HCEC 1CT (cell line): Measurements from ENCODE around the gene ITGA11.

Source experiments
- DNase-seq: peaks from one replicate; pipeline ENCODE4 v3.0.0-alpha.2; 2017

The ITGA11 gene

DNA sequence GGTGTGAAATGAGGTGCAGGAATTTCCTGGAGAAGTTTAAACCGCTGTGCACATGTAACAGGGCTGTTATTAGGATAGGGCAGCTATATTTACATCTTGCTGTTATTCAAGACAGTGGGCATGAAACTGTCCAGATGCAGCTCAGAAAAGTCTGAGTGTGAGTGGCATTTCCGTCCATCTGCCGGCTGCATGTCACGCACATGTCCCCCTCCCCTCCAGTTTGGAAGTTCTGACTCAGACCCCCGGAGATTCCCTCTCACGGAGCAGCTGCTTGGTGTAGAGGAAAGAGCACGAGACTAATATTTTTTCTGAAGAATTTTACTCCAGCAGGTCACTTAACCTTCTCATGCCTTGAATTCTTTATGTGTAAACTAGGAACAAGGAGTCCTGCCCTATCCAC is 84.6 kb downstream of the ITGA11 start:
- DNase-seq, result peak; percentile 36

DNA sequence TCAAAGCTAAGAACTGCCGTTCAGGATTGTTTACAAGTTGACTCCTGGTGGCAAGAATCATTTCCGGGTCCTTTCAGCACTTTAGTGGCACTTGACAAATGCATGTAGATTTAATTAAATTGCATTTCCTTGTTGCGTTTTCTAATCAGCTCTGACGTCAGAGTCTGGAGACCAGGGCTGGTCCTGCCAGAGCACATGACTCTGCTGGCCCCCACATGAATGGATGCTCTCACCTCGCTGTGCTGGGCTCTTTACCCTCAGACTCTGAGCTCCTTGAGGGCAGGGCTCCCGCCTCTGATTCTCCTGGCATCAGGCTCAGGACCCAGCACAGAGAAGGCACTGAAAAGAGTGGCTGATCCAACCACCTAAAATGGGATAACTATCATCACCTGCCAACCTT is 85.0 kb downstream of the ITGA11 start:
- DNase-seq, result no peak

DNA sequence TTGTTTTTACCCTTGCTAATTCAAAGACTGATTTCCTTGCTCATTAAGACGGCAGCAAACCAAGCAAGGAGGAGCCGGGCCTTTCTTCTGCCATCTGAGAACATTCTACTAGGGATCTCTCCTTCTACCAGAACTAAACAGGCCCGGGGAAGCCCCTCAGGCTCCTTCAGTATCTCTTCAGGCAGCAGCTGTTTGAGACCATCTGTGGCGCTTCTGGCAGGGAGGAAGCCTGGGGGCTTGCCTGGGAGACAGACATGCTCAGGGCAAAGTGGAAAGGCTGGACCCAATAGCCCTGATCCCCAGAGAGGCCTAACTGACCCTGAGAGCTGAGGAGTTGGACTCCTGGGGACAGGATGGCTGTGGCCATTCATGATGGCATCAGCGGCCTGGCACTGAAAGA is 86.5 kb downstream of the ITGA11 start:
- DNase-seq, result no peak

DNA sequence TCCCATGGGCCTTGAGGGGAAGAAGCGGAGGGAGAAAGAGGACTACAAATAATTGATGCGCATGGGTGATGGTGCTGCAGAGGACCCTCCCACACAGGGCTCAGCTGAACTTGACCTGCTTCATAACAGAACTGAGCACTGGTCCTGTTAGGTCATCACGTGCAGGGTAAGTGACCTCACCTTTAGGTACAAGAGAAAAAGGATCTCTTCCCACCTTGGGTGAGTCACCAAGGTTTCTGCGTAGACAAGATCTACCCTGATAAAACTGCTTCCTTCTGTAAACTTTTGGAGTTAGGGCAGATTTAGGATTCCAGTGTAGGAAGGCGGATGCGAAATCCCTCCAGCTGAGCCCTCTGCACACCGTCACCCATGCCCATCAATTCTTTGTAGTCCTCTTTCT is 87.4 kb downstream of the ITGA11 start:
- DNase-seq, result no peak

DNA sequence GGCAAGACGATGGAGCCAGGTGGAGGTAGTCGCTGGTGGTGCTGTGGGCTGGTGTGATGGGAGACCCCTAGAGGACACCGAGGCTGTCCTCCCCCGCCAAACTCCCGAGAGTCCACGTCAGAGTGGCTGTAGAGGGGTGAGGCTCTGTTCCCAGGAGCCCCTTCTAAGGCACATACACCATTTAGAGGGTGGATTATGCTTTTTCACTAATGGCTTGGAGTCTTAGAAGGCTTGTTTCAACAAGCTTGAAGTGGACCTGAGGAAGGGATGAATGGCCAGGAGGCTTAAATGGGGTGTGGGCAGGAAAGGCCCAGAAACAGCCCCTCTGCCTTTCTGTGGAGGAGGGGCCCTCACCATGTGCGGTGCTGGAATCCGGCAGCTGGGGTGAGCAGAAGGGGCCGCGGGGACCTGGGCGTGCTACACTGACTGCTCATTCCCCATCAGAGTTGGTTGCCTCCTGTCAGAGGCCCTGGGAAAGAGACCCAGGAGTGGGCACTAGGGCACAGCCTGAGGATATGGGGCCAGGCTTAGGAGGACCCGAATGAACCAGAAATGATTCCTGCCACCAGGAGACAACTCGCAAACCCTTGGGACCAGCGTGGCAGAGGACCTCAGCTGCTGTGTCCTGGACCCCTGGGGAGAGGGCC is 88.3 kb downstream of the ITGA11 start:
- DNase-seq, result no peak

DNA sequence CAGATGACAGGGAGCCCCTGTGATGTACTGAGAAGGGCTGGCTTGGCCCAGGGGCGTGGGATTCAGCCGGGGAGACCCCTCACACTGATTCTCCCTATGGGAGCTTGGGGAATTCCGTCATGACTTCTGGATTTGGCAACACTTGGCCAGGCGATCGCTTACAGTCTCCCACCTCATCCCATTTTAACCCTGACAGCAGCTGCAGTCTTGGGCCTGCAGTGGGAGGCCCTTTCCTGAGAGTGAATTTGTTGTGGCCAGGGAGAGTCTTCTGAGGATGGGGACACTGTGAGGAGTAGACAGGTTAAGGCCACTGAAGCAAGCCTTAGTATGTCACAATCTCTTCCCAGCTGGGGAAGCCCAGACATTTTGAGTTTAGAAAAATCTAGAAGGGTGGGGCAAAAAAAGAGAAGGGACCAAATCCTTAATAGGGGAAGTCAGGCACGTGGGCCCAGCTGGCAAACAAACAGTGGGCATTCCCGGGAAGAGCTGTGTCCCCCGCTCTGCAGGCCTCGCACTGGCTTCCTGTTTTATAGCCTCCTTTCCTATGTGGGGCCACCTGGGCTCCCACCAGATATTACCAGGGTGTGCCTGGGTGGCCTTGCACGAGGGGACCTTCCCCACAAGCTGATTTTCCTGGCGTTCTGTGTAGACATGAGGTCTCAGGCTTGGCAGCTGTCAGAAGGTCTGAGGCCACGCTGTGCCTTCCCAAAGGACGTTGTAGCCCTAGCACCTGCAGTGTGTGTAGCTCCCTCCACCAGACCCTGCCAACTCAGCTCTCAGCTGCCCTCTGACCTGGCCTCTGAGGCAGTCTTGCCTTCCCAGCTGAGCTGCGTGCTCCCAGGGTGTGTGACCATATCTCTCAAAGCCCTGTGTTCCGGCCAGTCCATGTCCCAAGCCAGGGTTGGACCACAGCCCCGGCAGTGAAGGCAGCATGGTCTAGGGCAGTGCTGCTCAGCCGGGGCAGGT is 89.9 kb downstream of the ITGA11 start:
- no peak for DNase-seq

DNA sequence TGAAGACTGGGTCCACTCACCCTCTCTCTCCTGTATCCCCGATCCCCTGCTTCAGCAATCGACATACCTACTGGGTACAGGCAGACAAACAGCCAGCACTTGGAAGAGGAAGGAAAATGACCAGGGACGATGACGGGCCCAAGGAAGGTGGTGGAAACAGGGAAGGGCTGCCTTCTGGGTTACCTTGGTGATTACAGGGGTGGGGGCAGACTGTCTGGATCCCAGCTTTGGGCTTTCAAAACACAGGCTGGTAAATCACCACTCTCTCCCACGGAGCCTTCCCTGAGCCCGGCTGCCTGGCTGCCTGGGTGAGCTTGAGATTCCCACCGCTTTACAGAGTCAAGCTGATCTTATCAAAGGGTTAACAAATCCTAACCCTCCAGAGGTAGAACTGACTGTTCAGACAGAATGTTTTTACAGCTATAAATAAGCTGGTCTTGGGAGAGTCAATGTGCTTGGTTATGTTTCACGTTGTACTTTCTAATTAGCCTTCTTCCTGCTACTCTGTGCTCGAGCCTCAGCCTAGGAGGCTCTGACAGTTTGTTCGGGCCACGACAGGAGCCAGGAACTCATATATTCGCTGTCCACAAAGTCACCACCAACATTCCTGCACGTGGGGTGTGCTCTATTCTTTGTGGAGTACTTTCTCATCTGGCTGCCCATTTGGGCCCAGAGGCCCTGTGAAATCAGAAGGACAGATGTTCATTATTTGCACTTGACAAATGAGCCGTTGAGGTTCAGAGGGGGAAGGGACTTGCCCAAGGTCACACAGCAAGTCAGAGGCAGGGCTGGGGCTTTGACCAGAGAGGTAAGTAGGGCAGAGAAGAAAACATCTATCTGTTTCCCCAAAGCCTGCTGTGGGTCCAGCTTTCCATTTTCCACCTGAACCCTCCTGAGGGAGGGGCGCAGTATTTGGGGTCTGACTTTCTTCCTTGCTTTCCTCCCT is 91.0 kb downstream of the ITGA11 start:
- no peak for DNase-seq

DNA sequence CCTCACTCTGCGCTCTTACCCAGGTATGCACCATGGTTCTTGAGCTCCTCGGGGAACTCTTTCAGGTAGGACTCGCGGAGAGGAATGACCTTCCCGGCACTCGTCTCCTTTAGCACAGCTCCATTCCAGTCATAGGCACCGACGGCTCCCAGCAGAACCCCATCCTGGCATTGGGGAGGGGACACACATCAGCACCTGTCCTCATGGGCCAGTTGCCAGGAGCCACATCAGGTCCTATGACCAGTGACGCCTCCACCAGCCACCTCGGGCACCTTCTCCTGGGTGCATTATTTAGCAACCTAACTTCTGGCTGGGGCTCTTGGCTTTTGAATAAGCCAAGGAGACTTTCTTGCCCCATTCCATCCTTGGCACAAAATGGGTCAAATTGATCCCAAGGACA is 92.5 kb downstream of the ITGA11 start:
- no peak for DNase-seq

DNA sequence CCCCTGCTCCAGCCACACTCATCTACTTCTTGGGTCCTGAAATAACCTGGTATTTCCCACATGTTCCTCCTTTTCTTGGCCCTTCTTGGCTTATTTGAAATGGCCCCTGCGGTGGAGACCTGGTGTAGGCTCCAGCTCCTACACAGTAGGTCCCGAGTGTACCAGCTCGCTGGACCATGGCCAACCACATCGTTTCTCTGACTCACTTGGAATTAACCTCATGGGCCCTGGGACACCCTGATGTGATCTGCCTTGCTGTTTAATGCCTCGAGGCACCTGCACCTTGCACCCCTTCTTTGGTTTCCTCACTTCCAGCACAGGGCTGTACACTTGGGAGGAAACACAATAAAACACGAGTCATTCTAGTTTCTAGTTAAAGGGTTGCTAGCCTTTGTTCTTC is 94.1 kb downstream of the ITGA11 start:
- no peak for DNase-seq

DNA sequence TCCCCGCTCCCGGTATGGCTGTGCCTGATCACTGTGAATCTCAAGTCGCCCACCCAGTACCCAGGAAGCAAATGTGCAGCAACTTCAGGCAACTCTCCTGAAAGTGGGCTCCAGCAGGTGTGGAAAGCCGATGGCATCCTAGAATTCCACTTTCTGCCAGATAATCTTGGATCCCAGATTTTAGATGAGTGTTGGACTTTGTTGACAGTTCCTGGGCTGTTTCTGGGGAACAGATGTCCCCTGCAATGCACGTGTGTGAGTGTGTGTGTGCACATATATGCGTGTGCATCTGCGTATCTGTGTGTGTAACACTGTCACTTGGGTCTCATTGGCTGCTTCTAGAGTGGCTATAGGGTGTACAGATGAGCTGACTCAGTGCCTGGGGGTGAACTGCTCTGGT is 95.4 kb downstream of the ITGA11 start:
- no peak for DNase-seq

DNA sequence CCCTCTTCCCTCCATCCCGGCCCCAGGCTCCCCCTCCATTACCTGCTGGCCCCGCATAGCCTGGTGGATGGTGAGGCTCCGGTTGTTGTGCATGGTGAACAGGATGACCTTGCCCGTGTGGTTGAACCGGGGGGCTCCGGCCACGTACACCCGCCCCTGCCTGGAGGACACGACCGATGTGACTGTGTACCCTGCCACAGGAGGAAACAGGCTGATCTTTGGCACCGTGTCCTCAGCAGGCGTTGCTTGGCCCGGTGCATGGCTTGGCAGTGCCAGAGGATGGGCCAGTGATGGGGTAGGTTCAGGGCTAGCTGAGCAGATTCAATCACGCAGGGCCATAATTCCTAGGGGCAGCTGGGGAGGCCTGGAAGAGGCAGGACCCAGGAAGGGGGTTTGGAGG is 96.3 kb downstream of the ITGA11 start:
- DNase-seq, result no peak

DNA sequence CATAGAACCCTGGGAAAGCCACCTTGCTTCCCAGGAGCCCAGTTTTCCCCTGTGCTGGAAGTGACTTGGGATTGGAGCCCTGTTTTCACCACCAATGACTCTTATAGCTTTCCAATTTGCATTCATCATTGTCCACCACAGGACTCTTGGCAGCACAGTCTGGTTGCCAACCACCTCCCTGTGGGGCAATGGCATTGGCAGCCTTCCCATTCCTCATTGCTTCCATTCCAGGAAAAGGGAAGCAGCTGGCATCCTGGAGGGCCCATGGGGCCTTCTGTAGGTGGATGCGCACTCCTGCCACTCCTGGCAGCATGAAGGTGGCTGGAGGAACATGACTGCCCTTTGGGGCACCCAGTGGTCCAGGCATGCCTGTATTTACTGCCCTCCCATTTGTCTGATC is 96.7 kb downstream of the ITGA11 start:
- no peak for DNase-seq

DNA sequence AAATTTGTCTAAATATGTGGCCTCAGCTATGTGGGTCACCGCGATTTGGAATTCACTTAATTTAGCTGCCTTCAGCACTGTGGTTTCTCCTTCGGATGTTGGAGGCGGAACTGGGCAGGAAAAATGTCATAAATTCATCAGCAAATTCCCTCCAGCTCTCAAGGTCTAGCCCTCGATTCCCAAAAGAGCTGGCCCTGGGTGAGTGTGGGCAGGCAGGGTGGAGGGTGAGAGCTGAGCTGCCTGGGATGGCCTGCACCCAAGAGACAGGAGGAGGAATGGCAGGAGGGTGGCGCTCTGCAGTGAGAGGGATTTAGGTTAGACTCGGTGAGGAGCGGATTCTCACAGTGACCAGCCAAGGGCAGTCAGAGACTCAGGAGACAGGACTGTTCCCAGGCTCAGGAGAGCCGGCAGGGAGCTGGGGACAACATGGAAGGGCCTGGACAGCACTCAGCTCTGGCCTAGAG is 97.3 kb downstream of the ITGA11 start:
- DNase-seq, result no peak

DNA sequence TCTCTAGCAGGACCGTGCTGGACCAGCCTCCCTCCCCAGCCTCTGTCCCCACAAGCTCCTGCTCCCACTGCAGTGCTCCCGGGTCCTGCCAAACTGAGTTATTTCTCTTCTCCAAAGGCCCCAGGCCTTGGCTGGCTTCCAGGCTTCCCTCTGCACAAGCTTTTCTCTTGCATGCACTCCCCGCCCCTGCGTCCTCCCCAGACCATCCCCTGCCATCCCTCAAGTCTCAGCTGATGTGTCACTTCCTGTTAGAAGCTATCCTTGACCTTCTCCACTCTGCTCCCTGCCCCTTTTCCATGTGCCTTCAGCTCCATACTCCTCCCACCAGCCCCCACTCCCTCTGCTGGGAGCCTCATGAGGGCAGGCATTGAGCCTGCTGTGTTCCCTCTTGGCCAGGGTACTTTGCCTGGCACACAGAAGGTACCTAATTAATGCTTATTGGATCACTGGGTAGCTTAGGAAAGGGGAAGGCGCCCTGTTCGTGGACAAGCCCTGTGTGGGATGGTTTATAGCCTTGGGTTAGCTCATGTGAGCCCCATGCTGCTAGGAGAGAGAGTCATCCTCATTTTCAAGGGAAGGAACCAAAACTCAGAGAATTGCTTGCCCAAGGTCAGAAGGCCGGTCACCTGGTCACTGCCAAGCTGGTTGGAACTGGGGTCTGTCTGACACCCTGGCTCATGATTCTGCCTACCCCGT is 98.0 kb downstream of the ITGA11 start:
- DNase-seq, result peak; percentile 23

DNA sequence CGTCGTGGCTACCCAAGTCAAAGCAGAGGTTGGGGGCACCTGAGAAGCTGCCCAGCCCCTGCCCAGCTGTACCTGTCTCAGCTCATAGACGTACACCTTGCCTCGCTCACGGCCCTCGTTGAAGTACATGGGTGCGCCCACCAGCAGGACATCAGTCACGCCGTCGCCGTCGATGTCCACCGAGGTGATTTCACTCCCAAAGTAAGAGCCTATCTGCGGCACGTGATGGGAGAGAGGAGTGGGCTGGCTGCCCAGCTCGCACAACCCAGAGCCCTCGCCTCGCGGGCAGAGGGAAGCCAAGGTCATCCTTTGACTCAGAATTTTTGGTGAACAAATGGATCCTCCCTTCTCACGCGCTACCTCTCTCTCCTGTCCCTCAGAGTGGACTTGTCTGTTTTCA is 99.7 kb downstream of the ITGA11 start:
- DNase-seq, result no peak

DNA sequence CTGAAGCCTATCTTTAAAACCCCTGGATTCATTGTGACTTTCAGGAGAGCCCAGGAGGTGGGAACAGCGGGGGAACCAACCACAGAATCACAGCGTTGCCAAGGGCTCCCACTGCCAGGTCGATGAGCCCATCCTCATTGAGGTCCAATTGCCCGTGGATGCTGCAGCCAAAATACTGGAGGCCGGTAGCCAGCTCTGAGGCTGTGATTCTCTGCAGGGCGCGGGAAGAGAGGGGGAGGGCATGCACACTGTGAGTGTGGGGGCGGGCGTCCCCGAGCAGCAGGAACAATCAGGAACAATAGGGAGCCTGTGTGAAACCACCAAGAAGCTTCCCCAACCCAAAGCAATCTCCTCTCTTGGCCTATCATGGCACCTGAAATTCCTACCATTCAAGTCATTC is 101.1 kb downstream of the ITGA11 start:
- DNase-seq, result no peak

DNA sequence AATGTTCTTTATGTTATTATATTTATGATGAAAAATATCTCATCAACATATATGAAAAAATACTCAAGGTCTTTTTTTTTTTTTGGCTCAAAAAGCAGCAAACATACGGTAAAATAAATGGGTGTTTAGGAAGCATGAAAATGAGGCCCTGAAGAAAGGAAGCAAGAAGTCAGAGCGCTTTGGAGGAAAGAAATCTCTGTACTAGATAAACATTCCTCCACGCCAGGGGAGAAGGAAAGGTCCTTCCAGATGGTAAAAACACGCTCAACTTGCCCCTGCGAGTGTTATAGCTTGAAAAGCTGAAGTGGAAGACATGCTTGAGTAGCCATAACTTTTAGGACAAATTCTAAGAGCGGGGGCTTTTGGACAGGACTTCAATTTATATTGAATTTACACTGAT is 101.5 kb downstream of the ITGA11 start:
- no peak for DNase-seq

DNA sequence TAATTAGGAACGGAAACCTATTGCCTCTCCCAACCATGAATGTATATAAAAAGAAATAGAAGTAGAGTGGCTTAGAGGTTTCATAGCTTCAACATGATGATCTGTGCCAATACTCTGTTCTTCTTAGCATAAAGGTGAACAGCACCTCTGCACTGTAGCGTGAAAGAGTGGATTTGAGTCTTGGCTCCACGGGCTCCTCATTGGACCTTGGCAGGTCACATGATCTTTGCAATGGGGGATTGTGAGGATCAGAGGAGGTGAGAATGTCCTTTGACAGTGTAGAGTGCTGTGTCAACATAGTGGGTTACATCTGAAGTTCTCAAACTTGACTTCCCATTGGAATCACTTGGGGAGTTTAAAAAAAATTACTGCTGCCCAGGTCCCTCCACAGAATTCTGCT is 103.0 kb downstream of the ITGA11 start:
- no peak for DNase-seq

DNA sequence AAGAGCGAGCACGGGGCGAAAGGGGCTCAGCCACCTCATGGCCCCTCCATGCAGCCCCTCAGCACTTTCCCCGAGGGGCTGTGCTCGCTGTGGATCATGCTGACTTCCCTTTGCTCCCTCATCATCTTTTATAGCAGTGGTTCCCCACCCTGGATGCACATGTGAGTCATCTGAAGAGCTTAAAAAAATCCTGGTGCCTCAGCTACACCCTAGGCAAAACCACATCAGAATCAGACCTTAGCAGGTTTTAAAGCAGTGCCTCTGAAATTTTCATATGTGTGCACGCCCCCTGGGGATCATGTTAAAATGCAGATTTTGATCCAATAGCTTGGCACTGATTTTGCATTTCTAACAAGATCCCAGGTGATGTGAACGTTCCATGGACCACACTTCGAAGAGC is 103.5 kb downstream of the ITGA11 start:
- no peak for DNase-seq

DNA sequence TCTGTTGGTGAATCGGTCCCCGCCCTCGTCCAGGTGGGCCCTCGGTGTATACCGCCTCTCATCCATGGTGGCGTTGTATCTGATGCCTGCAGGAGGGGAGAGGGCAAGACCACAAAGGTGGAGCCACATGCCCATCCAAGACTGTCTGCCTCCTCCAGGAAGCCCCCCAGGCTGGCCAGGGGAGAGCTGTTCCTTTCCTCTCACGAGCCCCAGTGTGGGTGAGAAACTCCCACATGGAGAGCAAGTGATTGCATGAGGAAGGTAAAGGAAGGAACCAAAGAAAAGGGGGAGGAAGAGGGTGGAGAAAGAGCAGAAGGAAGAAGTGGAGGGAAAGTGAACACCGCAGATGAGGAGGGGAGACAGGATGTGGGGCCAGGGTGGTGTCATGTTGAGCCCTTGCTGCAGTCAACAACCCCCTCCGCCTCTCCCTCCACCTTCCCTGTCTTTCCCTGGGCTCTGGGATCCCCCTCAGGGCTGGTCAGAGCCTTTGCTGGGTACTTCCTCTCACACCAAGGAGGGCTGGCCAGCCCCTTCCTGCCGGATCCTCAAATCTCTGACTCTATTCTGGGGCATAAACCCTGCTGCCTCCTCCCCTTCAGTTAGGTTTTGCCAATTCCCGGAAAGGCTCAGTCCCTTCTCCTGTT is 105.1 kb downstream of the ITGA11 start:
- DNase-seq, result no peak

DNA sequence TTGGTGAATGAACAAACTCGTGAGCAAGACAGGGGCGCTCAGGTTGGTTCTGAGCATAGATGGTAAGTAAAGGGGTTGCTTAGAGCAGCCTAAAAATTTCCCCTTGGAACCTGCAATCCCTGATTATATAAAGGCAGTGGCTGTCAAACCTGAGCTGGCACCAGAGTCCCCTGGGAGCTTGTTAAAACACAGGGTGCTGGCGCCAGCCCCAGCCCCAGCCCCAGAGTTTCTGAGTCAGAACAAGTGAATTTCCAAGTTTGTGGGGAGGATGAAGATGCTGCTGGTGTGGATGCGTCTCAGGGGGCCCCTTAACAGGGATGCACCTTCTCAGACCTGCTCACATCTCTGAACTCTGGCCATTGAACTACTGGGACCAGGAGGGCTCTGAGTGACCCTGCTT is 106.2 kb downstream of the ITGA11 start:
- DNase-seq, result no peak

DNA sequence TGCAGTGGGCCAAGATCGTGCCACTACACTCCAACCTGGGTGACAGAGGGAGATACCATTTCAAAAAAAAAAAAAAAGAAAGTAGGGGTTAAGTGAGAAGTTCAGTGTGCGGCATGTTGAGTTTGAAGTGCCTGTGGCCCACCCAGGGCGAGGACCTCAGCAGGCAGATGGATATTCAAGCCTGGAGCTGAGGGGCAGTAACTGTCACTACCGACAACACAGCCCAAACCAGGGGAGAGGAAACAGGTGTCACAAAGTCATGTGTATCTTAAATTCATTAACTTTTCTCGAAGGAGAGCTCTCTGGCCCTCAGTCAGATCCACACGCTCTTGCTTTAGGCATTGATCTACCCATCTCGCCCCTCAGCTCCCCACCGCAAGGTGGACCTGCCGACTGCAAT is 109.2 kb downstream of the ITGA11 start:
- no peak for DNase-seq
